Measurements from ENCODE around the gene AGGF1. TPM values are rescaled to one million over a fixed set of nuclear protein-coding genes. Genes with fewer than 3 reads are reported as not detected.

The AGGF1 gene
- total RNA-seq, 1 donor from 2014 or later = 22.3 TPM

- Histone ChIP-seq H3K9me3 (no peaks in the 10 kb centered on the region), H3K27me3 (no peaks in the 10 kb centered on the region), H3K4me1 (no peaks in the 10 kb centered on the region), H3K4me3 (no peak overlapping the region), H3K27ac (no peak overlapping the region), H3K36me3 (peaks cover 52% of the 10 kb centered on the region)
- TF ChIP-seq CTCF (IDR thresholded peaks at IDR 0.05) = no peak
- DNase-seq = no peak
- no peak for ATAC-seq
- intact Hi-C loops (cut with DNase I) = no loop called here
Observed at GRCh38 chr5:77065256-77065655, 35.1 kb downstream of the AGGF1 start.

DNA sequence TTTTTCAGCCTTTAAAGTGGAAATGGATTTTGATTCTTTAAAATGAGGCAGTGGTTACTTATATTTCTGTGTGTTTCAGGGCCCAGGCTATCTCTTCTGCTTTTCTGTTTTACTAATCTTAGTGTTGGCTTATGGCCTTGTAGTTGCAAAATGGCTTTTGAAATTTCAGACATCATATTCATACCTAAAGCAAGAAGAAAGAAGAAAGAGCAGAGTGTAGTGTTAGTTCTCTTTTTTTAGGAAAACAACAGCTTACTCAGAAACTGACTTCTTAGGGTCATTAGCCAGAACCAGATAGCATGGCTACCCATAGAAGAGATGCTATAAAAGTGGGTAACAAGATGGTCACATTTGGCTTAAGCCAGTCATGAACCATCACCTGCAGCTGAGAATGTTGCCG, 36.0 kb downstream of the AGGF1 start:
- DNase-seq = no peak
- TF ChIP-seq CTCF (IDR thresholded peaks at IDR 0.05) = no peak
- no peak overlapping the region for H3K4me3 ChIP-seq
- peaks cover 43% of the 10 kb centered on the region for H3K36me3 ChIP-seq
- no peaks in the 10 kb centered on the region for H3K4me1 ChIP-seq
- H3K27ac ChIP-seq = no peak overlapping the region
- H3K9me3 ChIP-seq = no peaks in the 10 kb centered on the region
- no peaks in the 10 kb centered on the region for H3K27me3 ChIP-seq
- peak; percentile 43 for ATAC-seq
- intact Hi-C loops (cut with DNase I) = no loop called here

DNA sequence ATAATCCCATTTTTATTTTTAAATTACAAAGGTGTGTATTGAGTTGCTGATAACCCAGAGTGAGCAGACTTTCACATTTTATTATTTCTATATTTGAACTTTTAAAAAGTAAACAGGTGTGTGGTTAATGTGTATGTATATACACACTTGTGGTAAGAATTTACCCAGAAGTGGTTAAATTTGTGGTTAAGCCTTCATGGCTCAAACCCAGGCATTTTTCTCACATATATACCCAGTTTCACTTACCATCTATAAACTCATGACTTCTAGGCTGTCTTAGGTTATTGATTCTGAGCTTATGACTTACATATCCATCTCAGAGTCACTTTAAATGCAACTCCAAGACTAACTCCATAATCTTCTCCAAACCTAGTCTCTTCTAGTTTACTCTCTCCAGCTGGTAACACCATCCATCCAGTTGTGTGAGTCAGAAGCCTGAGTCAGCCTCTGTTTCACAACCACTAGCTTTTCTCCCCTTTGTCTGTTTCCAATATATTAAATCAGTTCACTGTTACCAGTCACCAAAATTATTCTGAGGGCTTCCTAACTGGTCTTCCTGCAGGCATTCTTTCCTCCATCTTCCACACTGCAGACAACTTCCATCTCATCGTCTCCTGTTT, 36.7 kb downstream of the AGGF1 start:
- intact Hi-C loops (cut with DNase I) = no loop called here
- Histone ChIP-seq H3K27ac (no peak overlapping the region), H3K4me1 (no peaks in the 10 kb centered on the region), H3K27me3 (no peaks in the 10 kb centered on the region), H3K36me3 (peaks cover 35% of the 10 kb centered on the region), H3K4me3 (no peak overlapping the region), H3K9me3 (no peaks in the 10 kb centered on the region)
- TF ChIP-seq CTCF (IDR thresholded peaks at IDR 0.05) = no peak
- DNase-seq (no peak), ATAC-seq (no peak)

DNA sequence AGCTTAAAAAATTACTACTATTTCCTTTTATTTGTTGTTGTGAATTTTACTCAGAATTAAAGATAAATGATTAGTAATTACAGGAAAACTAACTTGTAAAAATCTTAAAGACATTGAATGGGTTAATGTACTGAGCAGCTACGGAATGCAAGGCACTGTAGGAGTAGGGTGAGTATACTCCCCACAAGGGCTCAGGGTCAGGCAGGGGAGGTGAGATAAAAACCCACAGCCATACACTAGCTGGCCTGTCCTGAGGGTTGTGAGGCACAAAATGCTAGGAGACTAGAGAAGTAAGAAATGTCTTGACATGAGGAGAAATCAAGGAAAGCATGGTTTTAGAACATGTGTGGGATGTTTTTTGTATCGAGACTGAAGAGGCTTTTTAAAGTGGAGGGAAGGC, 43.5 kb downstream of the AGGF1 start:
- Histone ChIP-seq H3K27me3 (no peaks in the 10 kb centered on the region), H3K4me3 (no peak overlapping the region), H3K27ac (no peak overlapping the region), H3K4me1 (peaks cover 5% of the 10 kb centered on the region), H3K36me3 (no peaks in the 10 kb centered on the region), H3K9me3 (no peaks in the 10 kb centered on the region)
- ATAC-seq (no peak), DNase-seq (no peak)
- intact Hi-C loops (cut with DNase I) = no loop called here
- TF ChIP-seq CTCF (IDR thresholded peaks at IDR 0.05) = no peak

- Histone ChIP-seq H3K27ac (no peak overlapping the region), H3K4me1 (peaks cover 5% of the 10 kb centered on the region), H3K27me3 (no peaks in the 10 kb centered on the region), H3K4me3 (no peak overlapping the region), H3K36me3 (no peaks in the 10 kb centered on the region), H3K9me3 (no peaks in the 10 kb centered on the region)
- DNase-seq (no peak), ATAC-seq (no peak)
- TF ChIP-seq CTCF (IDR thresholded peaks at IDR 0.05) = no peak
- intact Hi-C loops (cut with DNase I) = no loop called here
Observed at GRCh38 chr5:77074745-77075144, 44.5 kb downstream of the AGGF1 start.
